ENCODE results near the gene GGCT. TPM values are rescaled to one million over a fixed set of nuclear protein-coding genes. Genes with fewer than 3 reads are reported as not detected.

Gene GGCT
- total and polyA plus RNA-seq, 2 of the 8 experiments (the other 6 are each of a cell fraction or from before 2014, with no cell fraction given): 50.0 to 129 TPM

GRCh38 chr7:30467271-30467670 is 37.4 kb downstream of the GGCT start:
- no peak for DNase-seq (ENCODE audit: low read depth in 1 of 2, low spot score in 2 of 2)
- WGBS, 2 experiments (ENCODE audit: extremely low coverage in 1 of 2, insufficient coverage in 1 of 2, insufficient read length in 1 of 2, insufficient replicate concordance in 2 of 2, low coverage in 1 of 2, low lambda C conversion rate in 2 of 2, missing lambda C conversion rate in 1 of 2): 94% methylated on average over 4 of the region's 4 CpGs; no CpG with 5 or more reads in 1 of the 2 experiments
- TF ChIP-seq NRF1 (IDR thresholded peaks at IDR 0.05; ENCODE audit: low read depth, low read length) (no peak), E2F6 (IDR thresholded peaks at IDR 0.05) (no peak), FOSL1 (IDR thresholded peaks at IDR 0.05; ENCODE audit: insufficient read depth, low read depth, low read length) (no peak), JUN (IDR thresholded peaks at IDR 0.05; ENCODE audit: low read depth, low read length) (no peak), RFX5 (IDR thresholded peaks at IDR 0.05; ENCODE audit: borderline replicate concordance, low read depth, low read length) (no peak), JUND (IDR thresholded peaks at IDR 0.05; ENCODE audit: low read length) (no peak), POLR2AphosphoS5 (IDR thresholded peaks at IDR 0.05; ENCODE audit: low read depth, low read length) (no peak), SP2 (IDR thresholded peaks at IDR 0.05; ENCODE audit: low read length) (no peak), KDM4A (IDR thresholded peaks at IDR 0.05; ENCODE audit: low read depth, low read length, severe bottlenecking) (no peak), CTBP2 (IDR thresholded peaks at IDR 0.05; ENCODE audit: borderline replicate concordance, insufficient read depth, insufficient read length, low read length) (no peak)

More at GRCh38 chr7:30467271-30467670, 37.4 kb downstream of the GGCT start:
- H2AFZ ChIP-seq (ENCODE audit: low read length): no peak overlapping the region
- no peak overlapping the region for H2AK5ac ChIP-seq (ENCODE audit: low read depth, low read length)
- H2BK12ac ChIP-seq (ENCODE audit: low read depth, low read length): no peak overlapping the region
- H4K5ac ChIP-seq (ENCODE audit: insufficient read length, low read depth, low read length): no peak overlapping the region
- H3K4ac ChIP-seq (replicated peaks; ENCODE audit: insufficient read length, low read depth, low read length): no peak overlapping the region
- no peak overlapping the region for H2BK20ac ChIP-seq (ENCODE audit: low read length)
- no peaks in the 10 kb centered on the region for H3K9me3 ChIP-seq (ENCODE audit: insufficient read depth in 2 of 2, low read depth in 1 of 2, low read length in 1 of 2)
- peaks cover 3 to 14% (median 5%) of the 10 kb centered on the region in 4 experiments; a peak in 5 of 7 replicates for H3K4me1 ChIP-seq (replicated peaks in 1 of 4; ENCODE audit: control insufficient read depth in 3 of 4, insufficient read depth in 4 of 4, low read length in 3 of 4)
- H3K23me2 ChIP-seq (ENCODE audit: low read depth, low read length): no peaks in the 10 kb centered on the region
- H3K4me3 ChIP-seq (ENCODE audit: extremely low read depth in 1 of 4, insufficient read depth in 2 of 4, low read depth in 3 of 4, low read length in 4 of 4): no peak overlapping the region
- H2BK120ac ChIP-seq (replicated peaks; ENCODE audit: low read depth, low read length): no peak overlapping the region
- no peak overlapping the region for H3K56ac ChIP-seq (replicated peaks; ENCODE audit: insufficient read length, low read depth, low read length)
- H3K18ac ChIP-seq (ENCODE audit: extremely low read depth, low read length): no peak overlapping the region
- H3K36me3 ChIP-seq (ENCODE audit: control insufficient read depth in 2 of 4, insufficient read depth in 4 of 4, low read length in 3 of 4): no peaks in the 10 kb centered on the region
- H3K27me3 ChIP-seq (replicated peaks in 1 of 4; ENCODE audit: control insufficient read depth in 3 of 4, extremely low read depth in 1 of 4, insufficient read depth in 3 of 4, low read length in 3 of 4): no peaks in the 10 kb centered on the region
- no peak for FAIRE-seq
- H2BK5ac ChIP-seq (ENCODE audit: low read depth, low read length): no peak overlapping the region
- no peaks in the 10 kb centered on the region; the same call in 1 of the 2 replicates for H3K79me1 ChIP-seq (ENCODE audit: low read depth, low read length)
- no peak overlapping the region for H3K27ac ChIP-seq (ENCODE audit: low read depth, low read length)
- H3K79me2 ChIP-seq (ENCODE audit: control insufficient read depth in 1 of 2, insufficient read depth in 2 of 2, low read length in 2 of 2): no peaks in the 10 kb centered on the region
- H3K4me2 ChIP-seq (ENCODE audit: insufficient read depth in 1 of 2, low read depth in 2 of 2, low read length in 2 of 2): no peak overlapping the region
- H4K20me1 ChIP-seq (replicated peaks in 1 of 2; ENCODE audit: control insufficient read depth in 1 of 2, insufficient read depth in 2 of 2, low read length in 2 of 2): no peaks in the 10 kb centered on the region
- H4K91ac ChIP-seq (replicated peaks; ENCODE audit: insufficient read length, low read length): no peak overlapping the region
- no peak overlapping the region for H3K14ac ChIP-seq (ENCODE audit: insufficient read length)
- ChIA-PET POLR2A (ENCODE audit: partially characterized antibody) (interaction anchor here (1.2 kb wide), 1 partner anchor 11 kb away, joined by 3 read pairs; no protein-coding TSS in a partner anchor), CTCF (ENCODE audit: partially characterized antibody) (interaction anchor here (0.8 to 1.5 kb wide), 3 partner anchors 15 to 43 kb away, joined by 3 to 4 read pairs (median 3); no protein-coding TSS in a partner anchor)
- no peak overlapping the region for H3K23ac ChIP-seq (ENCODE audit: insufficient read length)
- no peak overlapping the region for H3K9ac ChIP-seq (replicated peaks in 1 of 4; ENCODE audit: extremely low read depth in 1 of 4, low read depth in 3 of 4, low read length in 3 of 4)
- no peak overlapping the region for H4K8ac ChIP-seq (ENCODE audit: extremely low read depth, insufficient read depth, low read length)
- H2BK15ac ChIP-seq (ENCODE audit: low read length): no peak overlapping the region

Measured in H1 (cell line).